Measurements from ENCODE around the gene ZNF662.
A peak's percentile ranks its signal among the peaks of the same experiment; 100 is the strongest.

The ZNF662 gene

GRCh38 chr3:42891042-42891441, 14.9 kb upstream of the ZNF662 start:
- no peak overlapping the region for H3K4me3 ChIP-seq (ENCODE audit: insufficient read length, low read depth)
- H3K27me3 ChIP-seq (ENCODE audit: insufficient read depth, insufficient read length): no peaks in the 10 kb centered on the region
- no peaks in the 10 kb centered on the region for H3K9me3 ChIP-seq (ENCODE audit: insufficient read depth, low read length)
- no peaks in the 10 kb centered on the region for H3K4me1 ChIP-seq (ENCODE audit: insufficient read depth, insufficient read length)
- no peaks in the 10 kb centered on the region for H3K36me3 ChIP-seq (ENCODE audit: insufficient read depth, insufficient read length, low read length)
- H3K9ac ChIP-seq (ENCODE audit: insufficient read length, low read depth): no peak overlapping the region
- DNase-seq (ENCODE audit: low read depth, low spot score): peak; percentile 80
- no peak for TF ChIP-seq SUZ12 (IDR thresholded peaks at IDR 0.05; ENCODE audit: extremely low read depth, insufficient read depth, insufficient read length)
- no peak for TF ChIP-seq ZNF274 (IDR thresholded peaks at IDR 0.05; ENCODE audit: low read depth, low read length)
- TF ChIP-seq YY1 (IDR thresholded peaks at IDR 0.05; ENCODE audit: insufficient read depth, insufficient read length): no peak

- Histone ChIP-seq H3K27me3 (ENCODE audit: insufficient read depth, insufficient read length) (no peaks in the 10 kb centered on the region), H3K4me3 (ENCODE audit: insufficient read length, low read depth) (no peak overlapping the region), H3K36me3 (ENCODE audit: insufficient read depth, insufficient read length, low read length) (no peaks in the 10 kb centered on the region), H3K9me3 (ENCODE audit: insufficient read depth, low read length) (no peaks in the 10 kb centered on the region), H3K4me1 (ENCODE audit: insufficient read depth, insufficient read length) (no peaks in the 10 kb centered on the region), H3K9ac (ENCODE audit: insufficient read length, low read depth) (no peak overlapping the region)
- TF ChIP-seq SUZ12 (IDR thresholded peaks at IDR 0.05; ENCODE audit: extremely low read depth, insufficient read depth, insufficient read length): no peak
- no peak for TF ChIP-seq ZNF274 (IDR thresholded peaks at IDR 0.05; ENCODE audit: low read depth, low read length)
- TF ChIP-seq YY1 (IDR thresholded peaks at IDR 0.05; ENCODE audit: insufficient read depth, insufficient read length): no peak
- no peak for DNase-seq (ENCODE audit: low read depth, low spot score)
These were observed 13.8 kb upstream of the ZNF662 start for GRCh38 chr3:42892169-42892568.

DNA sequence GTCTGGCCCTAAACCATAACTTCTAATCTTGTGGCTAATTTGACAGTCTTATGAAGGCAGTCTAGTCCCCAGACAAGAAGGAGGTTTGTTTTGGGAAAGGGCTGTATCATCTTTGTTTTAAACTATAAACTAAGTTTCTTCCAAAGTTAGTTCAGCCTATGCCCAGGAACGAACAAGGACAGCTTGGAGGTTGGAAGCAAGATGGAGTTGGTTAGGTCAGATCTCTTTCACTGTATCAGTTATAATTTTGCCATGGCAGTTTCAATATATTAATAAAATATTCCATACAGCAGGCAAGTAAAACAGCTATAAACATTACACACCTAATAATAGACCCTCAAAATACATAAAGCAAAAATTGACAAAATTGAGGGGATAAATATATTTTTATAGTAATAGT, 13.1 kb upstream of the ZNF662 start:
- Histone ChIP-seq H3K9ac (ENCODE audit: insufficient read length, low read depth) (no peak overlapping the region), H3K9me3 (ENCODE audit: insufficient read depth, low read length) (0 out of 2 replicates have a peak, but pooled peaks cover under 1% of the 10 kb centered on the region), H3K4me1 (ENCODE audit: insufficient read depth, insufficient read length) (no peaks in the 10 kb centered on the region), H3K4me3 (ENCODE audit: insufficient read length, low read depth) (no peak overlapping the region), H3K27me3 (ENCODE audit: insufficient read depth, insufficient read length) (no peaks in the 10 kb centered on the region), H3K36me3 (ENCODE audit: insufficient read depth, insufficient read length, low read length) (no peaks in the 10 kb centered on the region)
- no peak for DNase-seq (ENCODE audit: low read depth, low spot score)
- no peak for TF ChIP-seq YY1 (IDR thresholded peaks at IDR 0.05; ENCODE audit: insufficient read depth, insufficient read length)
- no peak for TF ChIP-seq SUZ12 (IDR thresholded peaks at IDR 0.05; ENCODE audit: extremely low read depth, insufficient read depth, insufficient read length)
- TF ChIP-seq ZNF274 (IDR thresholded peaks at IDR 0.05; ENCODE audit: low read depth, low read length): no peak

GRCh38 chr3:42894698-42895579, 11.0 kb upstream of the ZNF662 start:
- Histone ChIP-seq H3K9ac (ENCODE audit: insufficient read length, low read depth) (no peak overlapping the region), H3K4me3 (ENCODE audit: insufficient read length, low read depth) (no peak overlapping the region), H3K36me3 (ENCODE audit: insufficient read depth, insufficient read length, low read length) (no peaks in the 10 kb centered on the region), H3K27me3 (ENCODE audit: insufficient read depth, insufficient read length) (no peaks in the 10 kb centered on the region), H3K4me1 (ENCODE audit: insufficient read depth, insufficient read length) (no peaks in the 10 kb centered on the region), H3K9me3 (ENCODE audit: insufficient read depth, low read length) (peaks cover 3% of the 10 kb centered on the region; the same call in 1 of the 2 replicates)
- DNase-seq (ENCODE audit: low read depth, low spot score): no peak
- no peak for TF ChIP-seq ZNF274 (IDR thresholded peaks at IDR 0.05; ENCODE audit: low read depth, low read length)
- no peak for TF ChIP-seq SUZ12 (IDR thresholded peaks at IDR 0.05; ENCODE audit: extremely low read depth, insufficient read depth, insufficient read length)
- TF ChIP-seq YY1 (IDR thresholded peaks at IDR 0.05; ENCODE audit: insufficient read depth, insufficient read length): no peak

DNA sequence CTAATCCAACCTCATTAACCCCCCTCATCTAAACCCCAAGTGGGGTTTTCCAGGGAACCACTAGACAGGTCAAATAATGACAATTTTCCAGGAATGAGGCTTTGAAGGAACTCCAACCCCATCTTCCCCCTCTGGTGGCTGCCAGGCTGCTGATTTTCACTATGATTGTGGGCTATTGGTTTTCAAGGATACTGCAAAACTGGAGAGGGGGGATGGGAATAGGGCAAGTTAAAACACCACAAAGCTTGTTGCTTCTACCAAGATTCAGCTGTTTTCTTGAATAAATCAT, 10.4 kb upstream of the ZNF662 start:
- no peaks in the 10 kb centered on the region for H3K36me3 ChIP-seq (ENCODE audit: insufficient read depth, insufficient read length, low read length)
- no peak overlapping the region for H3K9ac ChIP-seq (ENCODE audit: insufficient read length, low read depth)
- peaks cover 3% of the 10 kb centered on the region; the same call in 1 of the 2 replicates for H3K9me3 ChIP-seq (ENCODE audit: insufficient read depth, low read length)
- H3K4me3 ChIP-seq (ENCODE audit: insufficient read length, low read depth): no peak overlapping the region
- H3K4me1 ChIP-seq (ENCODE audit: insufficient read depth, insufficient read length): no peaks in the 10 kb centered on the region
- TF ChIP-seq YY1 (IDR thresholded peaks at IDR 0.05; ENCODE audit: insufficient read depth, insufficient read length) (no peak), SUZ12 (IDR thresholded peaks at IDR 0.05; ENCODE audit: extremely low read depth, insufficient read depth, insufficient read length) (no peak), ZNF274 (IDR thresholded peaks at IDR 0.05; ENCODE audit: low read depth, low read length) (no peak)
- H3K27me3 ChIP-seq (ENCODE audit: insufficient read depth, insufficient read length): no peaks in the 10 kb centered on the region
- no peak for DNase-seq (ENCODE audit: low read depth, low spot score)

DNA sequence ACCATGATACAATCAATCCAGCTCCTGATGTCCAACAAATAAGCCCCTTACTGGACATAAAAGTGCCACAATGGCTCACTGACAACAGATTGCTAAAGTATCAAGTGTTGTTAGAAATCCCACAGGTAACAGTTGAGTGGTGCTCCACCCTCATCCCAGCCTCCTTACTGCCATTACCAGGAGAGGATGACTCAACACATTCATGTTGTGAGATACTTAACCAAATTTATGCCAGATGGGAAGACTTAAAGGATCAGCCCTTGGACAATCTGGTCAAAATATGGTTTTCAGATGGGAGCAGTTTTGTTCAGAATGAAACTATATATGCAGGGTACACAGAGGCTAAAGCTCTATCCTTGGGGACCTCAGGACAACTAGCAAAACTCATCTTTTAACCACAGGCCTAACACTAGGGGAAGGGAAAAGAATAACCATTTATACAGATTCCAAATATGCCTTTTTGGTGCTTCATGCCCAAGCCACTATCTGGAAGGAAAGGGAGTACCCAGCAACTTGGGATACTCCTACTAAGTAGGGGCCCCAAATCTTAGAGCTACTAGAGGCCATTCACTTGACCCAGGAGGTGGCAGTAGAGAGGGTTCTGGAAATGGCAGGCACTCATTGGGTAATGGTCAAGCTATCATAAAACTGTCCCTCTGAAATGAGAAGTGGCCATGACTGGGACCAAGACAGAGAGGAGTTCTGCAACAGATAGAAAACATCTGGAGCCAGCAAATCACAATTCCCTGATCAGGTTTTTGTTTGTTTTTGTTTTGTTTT, 6.9 kb upstream of the ZNF662 start:
- H3K27me3 ChIP-seq (ENCODE audit: insufficient read depth, insufficient read length): no peaks in the 10 kb centered on the region
- no peaks in the 10 kb centered on the region for H3K4me1 ChIP-seq (ENCODE audit: insufficient read depth, insufficient read length)
- peaks cover 3% of the 10 kb centered on the region; the same call in 1 of the 2 replicates for H3K9me3 ChIP-seq (ENCODE audit: insufficient read depth, low read length)
- no peak for DNase-seq (ENCODE audit: low read depth, low spot score)
- no peak overlapping the region for H3K4me3 ChIP-seq (ENCODE audit: insufficient read length, low read depth)
- H3K36me3 ChIP-seq (ENCODE audit: insufficient read depth, insufficient read length, low read length): no peaks in the 10 kb centered on the region
- no peak for TF ChIP-seq SUZ12 (IDR thresholded peaks at IDR 0.05; ENCODE audit: extremely low read depth, insufficient read depth, insufficient read length)
- H3K9ac ChIP-seq (ENCODE audit: insufficient read length, low read depth): no peak overlapping the region

Measured in NT2/D1 (cell line).